Stimulated activated CD4-positive, alpha-beta T cell treated with anti-CD3 and anti-CD28 coated beads, Interleukin-1b, Interleukin-23, amount 100 ng/mL, for 24 hours (primary cell): ENCODE results near the gene SFTPB.
"Not testable (repeated sequence)": the region's sequence is repeated elsewhere in the genome, so short reads cannot be mapped to it uniquely, and the experiment has no call there.

Source experiments
- DNase-seq, 4 experiments: peaks; one replicate each; pipeline ENCODE4 v3.0.0-alpha.2; 2020; ENCODE audit warnings: low read depth in 4 of 4, low spot score in 1 of 4

SFTPB gene

DNA sequence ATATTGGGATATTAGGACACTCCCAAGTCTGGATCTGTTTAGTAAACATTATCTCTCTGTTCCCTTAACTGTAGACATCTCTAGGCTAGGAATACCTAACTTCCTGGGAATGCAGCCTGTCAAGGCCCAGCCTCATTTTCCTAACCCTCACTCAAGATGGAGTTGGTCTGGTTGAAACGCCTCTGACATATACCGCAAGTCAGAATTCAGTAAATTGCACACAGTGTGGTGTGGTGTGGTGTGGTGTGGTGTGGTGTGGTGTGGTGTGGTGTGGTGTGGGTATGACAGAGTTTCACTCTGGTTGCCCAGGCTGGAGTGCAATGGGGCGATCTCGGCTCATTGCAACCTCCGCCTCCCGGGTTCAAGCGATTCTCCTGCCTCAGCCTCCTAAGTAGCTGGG is 53.2 kb downstream of the SFTPB start:
- not testable (repeated sequence) for DNase-seq

DNA sequence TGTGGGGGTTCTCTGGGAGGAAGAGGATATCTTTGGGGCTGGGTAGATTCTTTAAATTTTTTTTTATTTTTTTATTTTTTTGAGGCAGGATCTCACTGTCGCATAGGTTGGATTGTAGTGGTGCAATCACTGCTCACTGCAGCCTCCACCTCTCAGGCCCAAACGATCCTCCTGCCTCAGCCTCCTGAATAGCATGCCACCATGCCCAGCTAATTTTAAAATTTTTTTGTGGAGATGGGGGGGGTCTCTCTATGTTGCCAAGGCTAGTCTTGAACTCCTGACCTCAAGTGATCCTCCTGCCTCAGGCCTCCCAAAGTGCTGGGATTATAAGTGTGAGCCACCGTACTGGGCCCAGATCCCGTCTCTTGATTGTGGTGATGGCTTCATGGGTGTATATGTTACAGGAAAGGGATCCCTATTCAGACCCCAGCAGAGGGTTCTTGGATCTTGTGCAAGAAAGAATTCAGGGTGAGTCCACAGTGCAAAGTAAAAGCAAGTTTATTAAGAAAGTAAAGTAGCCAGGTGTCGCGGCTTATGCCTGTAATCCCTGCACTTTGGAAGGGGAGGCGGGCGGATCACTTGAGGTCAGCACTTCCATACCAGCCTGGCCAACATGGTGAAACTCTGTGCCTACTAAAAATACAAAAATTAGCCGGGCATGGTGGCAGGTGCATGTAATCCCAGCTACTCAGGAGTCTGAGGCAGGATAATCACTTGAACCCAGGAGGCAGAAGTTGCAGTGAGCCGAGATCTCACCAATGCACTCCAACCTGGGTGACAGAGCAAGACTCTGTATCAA is 54.1 kb downstream of the SFTPB start:
- no peak for DNase-seq

- peak; percentile 71 to 87 (median 78) for DNase-seq
Measured at GRCh38 chr2:85611705-85612587, 56.1 kb downstream of the SFTPB start, which contains the start of gene C2orf68. TSS of gene C2orf68 (minus strand) at chr2:85612066. CDS start at chr2:85611984, 82 bp downstream.

DNA sequence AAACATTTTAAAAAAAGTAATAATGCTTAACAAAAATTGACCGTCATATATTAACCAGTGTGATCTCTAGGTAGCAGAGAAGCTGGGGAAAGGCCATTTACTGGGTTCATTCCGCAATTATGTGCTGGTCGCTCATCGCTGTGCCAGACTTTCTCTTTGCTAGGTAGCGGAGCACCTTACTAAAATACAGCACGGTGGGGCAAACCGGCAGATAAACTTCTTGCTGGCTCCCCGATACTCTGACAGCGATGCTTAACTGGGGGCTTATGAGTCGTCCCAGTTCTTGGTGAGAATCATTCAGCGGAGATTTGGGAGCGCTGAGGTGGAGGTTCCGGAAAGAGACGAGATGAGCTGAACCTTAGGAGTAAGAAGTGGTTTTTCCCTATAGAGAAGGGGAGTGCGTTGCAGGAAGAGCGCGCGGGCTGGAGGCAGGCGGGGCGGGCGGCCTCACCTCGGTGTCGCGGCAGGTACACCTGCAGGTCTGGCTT is 56.7 kb downstream of the SFTPB start:
- DNase-seq: no peak
